CD4-positive, alpha-beta T cell treated with Interleukin-17A for 4 hours (primary cell): ENCODE measurements around the gene PTPRF.
A peak's percentile ranks its signal among the peaks of the same experiment; 100 is the strongest.

Experiments used
- DNase-seq: peaks from one replicate; pipeline ENCODE4 v3.0.0-alpha.2; 2020; ENCODE audit warnings: mixed read lengths

PTPRF gene

DNA sequence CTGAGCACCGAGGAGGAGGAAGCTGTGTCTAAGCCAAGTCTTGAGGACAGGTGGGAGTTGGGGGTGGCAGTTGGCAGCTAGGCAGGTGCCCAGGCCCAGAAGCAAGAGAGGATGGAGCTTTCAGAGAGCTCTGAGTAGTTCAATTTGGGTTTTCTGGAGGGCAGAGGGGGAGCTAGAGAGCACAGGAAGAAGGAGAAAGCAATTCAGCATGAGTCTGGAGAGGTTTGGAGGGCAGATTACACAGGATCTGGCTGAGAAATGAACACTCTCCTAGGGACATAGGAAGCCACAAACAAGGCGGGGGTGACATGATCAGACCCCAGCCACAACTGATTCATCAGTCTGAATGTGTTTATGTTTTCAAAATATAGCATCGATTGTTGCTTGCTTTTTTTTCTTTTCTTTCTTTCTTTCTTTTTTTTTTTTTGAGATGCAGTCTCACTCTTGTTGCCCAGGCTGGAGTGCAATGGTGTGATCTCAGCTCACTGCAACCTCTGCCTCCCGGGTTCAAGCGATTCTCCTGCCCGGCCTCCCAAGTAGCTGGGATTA, 23.8 kb downstream of the PTPRF start:
- DNase-seq = peak; percentile 34

DNA sequence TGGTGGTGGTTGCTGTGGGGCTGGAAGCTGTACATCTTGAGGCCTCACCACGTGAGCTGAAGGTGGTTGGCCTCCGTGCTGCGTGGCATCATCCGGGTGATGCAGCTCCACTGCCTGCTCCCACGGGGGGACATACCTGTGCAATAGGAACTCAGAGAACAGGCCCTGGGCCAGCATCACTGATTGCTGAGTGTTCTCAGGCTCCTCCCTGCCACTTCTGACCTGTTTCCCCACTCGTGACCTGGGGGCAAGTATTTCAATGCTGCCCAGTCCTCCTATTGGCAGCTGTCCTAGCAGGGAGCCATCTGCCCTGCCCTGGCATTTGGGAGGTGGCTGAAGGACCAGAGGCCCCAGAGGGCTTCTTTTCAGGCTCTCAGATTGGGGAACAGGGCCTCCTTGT, 26.1 kb downstream of the PTPRF start:
- no peak for DNase-seq

GRCh38 chr1:43557744-43558245, 27.1 kb downstream of the PTPRF start:
- DNase-seq = no peak

- no peak for DNase-seq
Observed at GRCh38 chr1:43558346-43558841, 27.7 kb downstream of the PTPRF start.

DNA sequence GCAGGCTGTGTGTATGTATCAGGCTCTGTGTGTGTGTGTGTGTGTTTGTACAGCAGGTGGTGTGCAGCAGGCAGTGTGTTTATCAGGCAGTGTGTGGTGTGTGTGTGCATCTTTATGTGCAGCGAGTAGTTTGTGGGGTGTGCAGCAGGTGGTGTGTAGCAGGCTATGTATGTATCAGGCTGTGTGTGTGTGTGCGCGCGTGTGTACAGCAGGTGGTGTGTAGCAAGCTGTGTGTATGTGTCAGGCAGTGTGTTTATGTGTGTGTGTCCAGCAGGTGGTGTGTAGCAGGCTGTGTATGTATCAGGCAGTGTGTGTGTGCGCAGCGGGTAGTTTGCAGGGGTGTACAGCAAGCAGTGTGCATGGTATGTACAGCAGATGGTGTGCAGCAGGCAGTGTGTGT, 29.0 kb downstream of the PTPRF start:
- DNase-seq = no peak

DNA sequence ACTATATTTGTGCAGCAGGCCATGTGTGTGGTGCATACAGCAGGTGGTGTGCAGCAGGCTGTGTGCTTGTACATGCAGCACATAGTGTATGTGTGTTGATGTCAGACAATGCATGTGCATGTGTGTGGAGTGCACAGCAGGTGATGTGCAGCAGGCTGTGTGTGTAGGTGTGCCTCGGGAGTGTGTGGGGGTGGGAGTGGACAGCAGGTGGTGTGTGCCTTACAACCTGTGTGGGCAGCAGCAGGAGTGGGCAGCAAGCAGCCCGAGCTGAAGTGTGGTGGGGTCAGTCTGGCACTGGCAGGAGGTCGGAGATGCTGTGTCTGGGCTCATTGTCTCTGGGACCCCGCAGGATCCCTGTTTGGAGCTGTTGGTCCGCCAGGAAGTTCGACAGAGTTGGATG, 29.6 kb downstream of the PTPRF start:
- no peak for DNase-seq

GRCh38 chr1:43563876-43564539, 33.3 kb downstream of the PTPRF start:
- DNase-seq = no peak

GRCh38 chr1:43564551-43565348, 34.1 kb downstream of the PTPRF start:
- DNase-seq = no peak

GRCh38 chr1:43565600-43566360, 35.1 kb downstream of the PTPRF start:
- peak; percentile 47 for DNase-seq

DNA sequence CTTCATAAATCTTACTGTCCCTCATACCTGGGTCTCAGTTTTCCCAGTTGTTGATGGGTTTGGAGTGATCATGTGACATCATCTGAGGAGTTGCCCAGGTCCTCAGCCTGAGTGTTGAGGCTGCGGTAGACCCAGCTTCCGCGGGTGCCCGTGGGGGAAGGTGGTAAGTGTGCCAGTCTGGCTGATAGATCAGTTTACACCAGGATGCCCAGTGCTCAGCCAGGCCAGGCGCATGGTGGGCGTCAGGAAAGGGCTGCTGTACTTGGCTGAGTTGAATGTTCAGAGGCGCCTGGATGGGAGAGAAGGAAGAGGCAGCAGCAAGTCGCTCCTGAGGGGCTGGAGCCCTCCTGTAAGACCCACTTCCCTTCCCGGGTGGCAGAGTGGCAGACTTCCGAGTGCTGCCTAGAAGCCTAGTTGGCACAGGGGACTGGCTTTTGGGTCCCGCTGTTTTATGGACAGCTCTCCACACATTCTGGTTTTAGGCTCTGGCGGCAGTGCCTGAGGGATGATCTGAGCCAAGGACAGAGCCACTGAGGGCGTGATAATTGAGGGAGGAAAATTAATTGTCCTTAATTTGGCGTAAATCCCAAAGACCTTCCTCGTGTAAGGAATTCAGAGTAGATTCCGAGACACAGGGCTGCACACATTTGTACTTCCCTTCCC, 35.8 kb downstream of the PTPRF start:
- no peak for DNase-seq

- DNase-seq = no peak
Observed at GRCh38 chr1:43569175-43569574, 38.5 kb downstream of the PTPRF start.

- DNase-seq = no peak
Observed at GRCh38 chr1:43570277-43570676, 39.6 kb downstream of the PTPRF start.

GRCh38 chr1:43570715-43571114, 40.0 kb downstream of the PTPRF start:
- DNase-seq = no peak

DNA sequence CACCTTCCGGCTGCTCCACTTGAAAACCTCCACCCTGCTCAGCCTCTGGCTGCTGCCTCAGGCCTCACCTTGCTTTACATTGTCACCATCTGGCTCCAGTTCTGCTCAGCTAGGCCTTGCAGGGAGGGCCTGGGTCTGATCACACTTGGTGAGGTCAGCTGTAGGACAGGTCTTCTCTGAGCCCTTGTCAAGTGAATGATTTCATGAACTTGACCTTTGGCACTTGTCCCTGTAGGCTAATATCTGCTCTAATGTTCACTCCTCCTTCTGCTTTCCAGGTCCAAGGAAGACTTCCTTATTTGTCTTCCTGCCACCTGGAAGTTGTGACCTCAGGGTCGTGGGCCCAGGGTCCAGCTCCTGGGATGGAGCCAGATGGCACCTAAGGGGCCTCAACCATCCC, 41.4 kb downstream of the PTPRF start:
- no peak for DNase-seq

DNA sequence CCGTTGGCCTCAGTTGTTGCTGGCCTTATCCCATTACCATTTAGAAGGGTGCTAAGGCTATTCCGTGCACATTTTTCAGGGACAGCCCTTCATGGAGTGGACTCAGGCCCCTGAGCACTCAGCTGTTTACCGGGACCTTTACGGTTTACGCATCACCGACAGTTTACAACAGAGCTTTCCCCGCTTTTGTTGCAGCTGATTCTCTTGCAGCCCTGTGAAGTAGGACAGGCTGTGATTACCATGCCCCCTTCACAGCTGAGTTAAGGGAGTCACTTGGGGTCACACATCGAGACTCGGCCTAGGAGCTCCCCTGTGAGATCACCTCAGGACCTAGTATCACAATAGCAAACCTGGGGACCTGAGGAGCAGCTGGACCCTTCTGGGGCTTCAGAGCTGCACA, 41.9 kb downstream of the PTPRF start:
- DNase-seq = no peak

- DNase-seq = no peak
Observed at GRCh38 chr1:43573066-43573800, 42.5 kb downstream of the PTPRF start.

DNA sequence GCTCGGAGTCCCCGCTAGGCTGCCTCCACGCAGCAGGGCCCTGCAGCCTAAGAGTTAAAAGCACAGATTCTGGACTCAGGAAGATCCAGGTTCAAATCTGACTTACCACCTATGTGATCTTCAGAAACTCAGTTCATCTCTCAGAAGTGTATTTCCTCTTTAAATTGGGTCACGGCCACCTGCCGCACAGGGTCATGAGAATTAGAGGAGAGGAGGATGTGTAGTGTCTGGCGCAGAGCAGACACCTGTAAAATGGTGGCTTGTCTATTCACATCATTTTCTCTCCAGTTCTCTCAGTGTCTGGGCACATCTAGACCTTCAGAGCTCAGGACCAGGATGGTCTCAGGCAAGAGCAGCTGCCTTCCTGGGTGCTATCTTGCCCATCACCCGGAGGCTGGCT, 45.8 kb downstream of the PTPRF start:
- DNase-seq = no peak

DNA sequence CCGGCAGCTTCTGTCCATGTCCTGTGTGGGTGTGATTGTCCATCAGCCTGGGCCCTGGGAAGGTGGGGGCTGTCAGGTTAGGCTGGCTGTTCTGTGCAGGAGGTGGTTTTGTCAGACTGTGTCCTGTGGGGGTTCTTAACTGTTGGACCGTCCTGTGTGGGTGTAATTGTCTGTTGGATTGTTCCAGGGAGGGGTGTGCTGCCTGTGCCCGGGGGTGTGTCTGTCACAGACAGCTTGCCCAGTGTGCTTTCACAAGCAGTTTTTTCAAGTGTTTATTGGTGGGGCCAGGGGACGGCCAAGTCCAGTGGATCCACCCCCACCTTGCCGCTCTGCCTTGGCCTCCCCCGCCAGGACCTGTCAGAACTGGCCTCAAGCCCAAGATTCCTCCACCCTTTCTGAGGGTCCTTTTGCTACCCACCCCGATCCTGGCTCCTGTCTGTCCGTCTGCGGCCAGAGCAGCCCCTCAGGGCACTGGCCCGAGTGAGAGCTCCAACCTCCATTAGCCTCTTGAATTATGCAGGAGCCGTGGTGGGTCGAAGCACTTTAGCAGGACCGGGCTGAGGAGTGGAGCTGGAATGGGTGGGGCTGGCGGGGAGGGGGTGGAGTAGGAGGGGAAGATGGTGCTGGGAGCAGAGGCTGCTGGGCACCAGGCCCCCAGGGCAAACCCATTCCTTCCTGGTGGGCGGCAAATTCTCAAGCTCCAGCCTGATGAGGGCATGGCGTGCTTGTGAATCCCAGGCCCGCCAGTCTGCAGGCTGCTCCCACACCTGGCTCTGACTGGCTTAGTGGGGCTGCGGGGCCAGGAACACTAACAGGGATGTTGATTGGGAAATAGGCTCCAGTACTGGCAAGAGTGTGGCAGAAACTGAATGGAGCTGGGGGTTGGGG, 47.2 kb downstream of the PTPRF start:
- no peak for DNase-seq

GRCh38 chr1:43580039-43580438, 49.4 kb downstream of the PTPRF start:
- DNase-seq = no peak

DNA sequence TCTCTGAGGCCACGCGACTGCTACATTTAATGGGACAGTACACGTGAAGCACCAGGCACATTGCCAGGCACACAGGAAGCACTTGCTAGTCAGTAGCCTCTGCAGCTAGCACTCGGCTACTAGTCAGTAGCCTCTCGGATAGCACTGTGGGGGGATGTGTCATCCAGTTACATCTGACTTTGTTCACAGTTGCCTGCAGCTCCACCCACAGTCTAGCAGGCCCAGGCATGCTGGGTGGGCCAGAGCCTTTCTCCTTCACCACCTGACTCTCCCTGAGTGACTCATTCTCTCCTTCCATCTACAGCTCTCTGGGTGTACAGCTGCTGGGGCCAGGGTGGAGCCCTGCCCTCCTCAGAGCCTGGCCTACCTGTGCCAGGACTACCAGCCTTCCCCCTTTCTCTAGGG, 51.5 kb downstream of the PTPRF start:
- no peak for DNase-seq

DNA sequence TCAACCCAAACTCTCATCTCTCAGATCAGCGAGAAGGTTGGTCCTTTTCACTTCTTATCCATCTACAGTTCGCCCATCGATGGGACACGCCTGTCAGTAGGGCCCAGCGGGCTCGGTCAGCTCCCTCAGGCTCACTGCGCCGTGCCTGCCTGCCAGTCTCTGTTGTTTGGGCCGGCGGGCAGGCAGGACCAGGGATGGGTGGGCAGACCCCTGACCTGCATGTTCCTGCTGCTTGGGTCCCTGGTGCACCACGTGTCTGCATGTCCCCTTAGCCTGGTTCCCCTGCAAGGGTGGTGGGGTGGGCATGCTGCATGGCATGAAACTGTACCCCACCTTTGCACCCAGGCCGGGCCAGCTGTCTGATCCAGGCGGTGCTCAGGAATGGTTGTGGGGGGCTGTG, 52.4 kb downstream of the PTPRF start:
- DNase-seq = no peak
